ENCODE data around the gene PRKAG2. TPM values are rescaled to one million over a fixed set of nuclear protein-coding genes. Genes with fewer than 3 reads are reported as not detected.

PRKAG2 gene
- total and polyA plus RNA-seq, 2 of the 8 experiments (the other 6 are each of a cell fraction or from before 2014, with no cell fraction given), result 7.5 to 18.1 TPM

GRCh38 chr7:151648429-151648828, 228.5 kb downstream of the PRKAG2 start:
- no peak overlapping the region for H3K18ac ChIP-seq (ENCODE audit: extremely low read depth, low read length)
- no peak overlapping the region for H2BK20ac ChIP-seq (ENCODE audit: low read length)
- H3K4me2 ChIP-seq (ENCODE audit: insufficient read depth in 1 of 2, low read depth in 2 of 2, low read length in 2 of 2), result no peak overlapping the region
- no peak for DNase-seq (ENCODE audit: low read depth in 1 of 2, low spot score in 2 of 2)
- H3K36me3 ChIP-seq (ENCODE audit: control insufficient read depth in 2 of 4, insufficient read depth in 4 of 4, low read length in 3 of 4), result no peaks in the 10 kb centered on the region
- no peak overlapping the region for H3K23ac ChIP-seq (ENCODE audit: insufficient read length)
- no peaks in the 10 kb centered on the region for H3K79me2 ChIP-seq (ENCODE audit: control insufficient read depth in 1 of 2, insufficient read depth in 2 of 2, low read length in 2 of 2)
- no peak overlapping the region for H3K27ac ChIP-seq (ENCODE audit: low read depth, low read length)
- H2BK15ac ChIP-seq (ENCODE audit: low read length), result no peak overlapping the region
- ChIA-PET CTCF (ENCODE audit: partially characterized antibody) (interaction anchor here (0.9 to 1.3 kb wide), 6 partner anchors 38 to 84 kb away, joined by 3 to 6 read pairs (median 4); no protein-coding TSS in a partner anchor), POLR2A (ENCODE audit: partially characterized antibody) (no interaction called here)
- no peak overlapping the region for H2AK5ac ChIP-seq (ENCODE audit: low read depth, low read length)
- no peak overlapping the region for H2BK5ac ChIP-seq (ENCODE audit: low read depth, low read length)
- H3K79me1 ChIP-seq (ENCODE audit: low read depth, low read length), result no peaks in the 10 kb centered on the region; the same call in 1 of the 2 replicates
- no peak for FAIRE-seq
- TF ChIP-seq CBX5 (IDR thresholded peaks at IDR 0.05; ENCODE audit: low read depth, low read length) (no peak), CTBP2 (IDR thresholded peaks at IDR 0.05; ENCODE audit: borderline replicate concordance, insufficient read depth, insufficient read length, low read length) (no peak), GABPA (IDR thresholded peaks at IDR 0.05; ENCODE audit: borderline replicate concordance, insufficient read depth, low read length) (no peak), POLR2AphosphoS5 (IDR thresholded peaks at IDR 0.05; ENCODE audit: low read depth, low read length) (no peak), CHD1 (IDR thresholded peaks at IDR 0.05; ENCODE audit: low read depth, low read length) (no peak), HDAC6 (IDR thresholded peaks at IDR 0.05; ENCODE audit: low read depth, low read length) (no peak), ATF2 (IDR thresholded peaks at IDR 0.05; ENCODE audit: low read length) (no peak), SP4 (IDR thresholded peaks at IDR 0.05; ENCODE audit: low read length) (no peak), RXRA (IDR thresholded peaks at IDR 0.05; ENCODE audit: insufficient read depth, low read depth, low read length) (no peak), CBX8 (IDR thresholded peaks at IDR 0.05; ENCODE audit: borderline replicate concordance, low read depth, low read length) (no peak), HDAC2 (IDR thresholded peaks at IDR 0.05; ENCODE audit: borderline replicate concordance in 1 of 2, low read depth in 2 of 2, low read length in 2 of 2) (no peak), KDM5A (IDR thresholded peaks at IDR 0.05; ENCODE audit: low read length) (no peak), SUZ12 (IDR thresholded peaks at IDR 0.05; ENCODE audit: low read length) (no peak)
- no peak overlapping the region for H3K9ac ChIP-seq (replicated peaks in 1 of 4; ENCODE audit: extremely low read depth in 1 of 4, low read depth in 3 of 4, low read length in 3 of 4)
- no peak overlapping the region for H2BK12ac ChIP-seq (ENCODE audit: low read depth, low read length)
- no peak overlapping the region for H2BK120ac ChIP-seq (replicated peaks; ENCODE audit: low read depth, low read length)
- H4K20me1 ChIP-seq (replicated peaks in 1 of 2; ENCODE audit: control insufficient read depth in 1 of 2, insufficient read depth in 2 of 2, low read length in 2 of 2), result no peaks in the 10 kb centered on the region
- H3K23me2 ChIP-seq (ENCODE audit: low read depth, low read length), result no peaks in the 10 kb centered on the region
- no peak overlapping the region for H3K4me3 ChIP-seq (ENCODE audit: extremely low read depth in 1 of 4, insufficient read depth in 2 of 4, low read depth in 3 of 4, low read length in 4 of 4)
- H3K4ac ChIP-seq (replicated peaks; ENCODE audit: insufficient read length, low read depth, low read length), result no peak overlapping the region
- H3K4me1 ChIP-seq (replicated peaks in 1 of 4; ENCODE audit: control insufficient read depth in 3 of 4, insufficient read depth in 4 of 4, low read length in 3 of 4), result no peaks in the 10 kb centered on the region
- no peak overlapping the region for H3K14ac ChIP-seq (ENCODE audit: insufficient read length)
- no peak overlapping the region for H4K91ac ChIP-seq (replicated peaks; ENCODE audit: insufficient read length, low read length)
- H3K27me3 ChIP-seq (replicated peaks in 1 of 4; ENCODE audit: control insufficient read depth in 3 of 4, extremely low read depth in 1 of 4, insufficient read depth in 3 of 4, low read length in 3 of 4), result no peaks in the 10 kb centered on the region; a peak in 1 of 7 replicates
- H3K56ac ChIP-seq (replicated peaks; ENCODE audit: insufficient read length, low read depth, low read length), result no peak overlapping the region
- H4K8ac ChIP-seq (ENCODE audit: extremely low read depth, insufficient read depth, low read length), result no peak overlapping the region
- H3K9me3 ChIP-seq (ENCODE audit: insufficient read depth in 2 of 2, low read depth in 1 of 2, low read length in 1 of 2), result peaks cover 6 to 7% of the 10 kb centered on the region in 2 experiments; a peak in 3 of 4 replicates
- 95% methylated on average over 6 of the region's 6 CpGs; no CpG with 5 or more reads in 1 of the 2 experiments for WGBS, 2 experiments (ENCODE audit: extremely low coverage in 1 of 2, insufficient coverage in 1 of 2, insufficient read length in 1 of 2, insufficient replicate concordance in 2 of 2, low coverage in 1 of 2, low lambda C conversion rate in 2 of 2, missing lambda C conversion rate in 1 of 2)
- no peak overlapping the region for H2AFZ ChIP-seq (ENCODE audit: low read length)
- H4K5ac ChIP-seq (ENCODE audit: insufficient read length, low read depth, low read length), result no peak overlapping the region

Measured in H1 (cell line).